ENCODE data around the gene STPG1. TPM values are rescaled to one million over a fixed set of nuclear protein-coding genes. Genes with fewer than 3 reads are reported as not detected.

Gene STPG1
- total RNA-seq, 4 donors from 2014 or later, result 2.2 to 5.1 (median 3.5) TPM

GRCh38 chr1:24357038-24357437 lies 56.5 kb downstream of the STPG1 start:
- no peak for TF ChIP-seq CTCF (IDR thresholded peaks at IDR 0.05)
- DNase-seq (ENCODE audit: low spot score) (no peak), ATAC-seq (ENCODE audit: low FRiP score) (no peak)

- no peak for ATAC-seq (ENCODE audit: low FRiP score)
- DNase-seq (ENCODE audit: low spot score), result no peak
- TF ChIP-seq CTCF (IDR thresholded peaks at IDR 0.05), result no peak
These were observed 58.1 kb downstream of the STPG1 start for GRCh38 chr1:24355466-24355865.

GRCh38 chr1:24353292-24353891 lies 60.2 kb downstream of the STPG1 start:
- no peak for TF ChIP-seq CTCF (IDR thresholded peaks at IDR 0.05)
- ATAC-seq (ENCODE audit: low FRiP score) (no peak), DNase-seq (ENCODE audit: low spot score) (no peak)

- DNase-seq (ENCODE audit: low spot score) (no peak), ATAC-seq (ENCODE audit: low FRiP score) (no peak)
- TF ChIP-seq CTCF (IDR thresholded peaks at IDR 0.05), result no peak
These were observed 61.5 kb downstream of the STPG1 start for GRCh38 chr1:24351918-24352627.

GRCh38 chr1:24351247-24351646 lies 62.3 kb downstream of the STPG1 start:
- no peak for TF ChIP-seq CTCF (IDR thresholded peaks at IDR 0.05)
- no peak for DNase-seq (ENCODE audit: low spot score)
- no peak for ATAC-seq (ENCODE audit: low FRiP score)

GRCh38 chr1:24349891-24350290 lies 63.7 kb downstream of the STPG1 start:
- ATAC-seq (ENCODE audit: low FRiP score) (no peak), DNase-seq (ENCODE audit: low spot score) (no peak)
- no peak for TF ChIP-seq CTCF (IDR thresholded peaks at IDR 0.05)

GRCh38 chr1:24348196-24348595 lies 65.4 kb downstream of the STPG1 start:
- no peak for ATAC-seq (ENCODE audit: low FRiP score)
- TF ChIP-seq CTCF (IDR thresholded peaks at IDR 0.05), result no peak

More at GRCh38 chr1:24348196-24348595, 65.4 kb downstream of the STPG1 start:
- DNase-seq (ENCODE audit: low spot score), result no peak

All from omental fat pad (tissue), 4 donors.